CD4-positive, alpha-beta T cell treated with Interleukin-15 for 1 hour (primary cell): ENCODE results near the gene AHI1.
A peak's percentile ranks its signal among the peaks of the same experiment; 100 is the strongest.

Experiments
- DNase-seq: peaks from one replicate; pipeline ENCODE4 v3.0.0-alpha.2; 2020

The AHI1 gene

DNA sequence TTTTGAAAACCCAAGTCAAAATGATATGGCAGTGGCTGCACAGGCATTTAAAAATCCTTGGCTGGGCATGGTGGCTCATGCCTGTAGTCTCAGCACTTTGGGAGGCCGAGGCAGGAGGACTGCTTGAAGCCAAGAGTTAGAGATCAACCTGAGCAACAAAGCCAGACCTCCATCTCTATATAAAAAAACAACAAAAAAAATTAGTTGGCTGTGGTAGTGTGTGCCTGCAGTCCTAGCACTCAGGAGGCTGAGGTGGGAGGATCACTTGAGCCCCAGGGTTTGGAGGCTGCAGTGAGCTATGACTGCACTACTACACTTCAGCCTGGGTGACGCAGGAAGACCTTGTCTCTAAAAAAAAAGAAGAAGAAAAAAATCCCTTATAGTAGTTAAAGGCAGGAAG is 173.6 kb downstream of the AHI1 start:
- no peak for DNase-seq

- peak; percentile 17 for DNase-seq
Observed at GRCh38 chr6:135323202-135323668, 174.3 kb downstream of the AHI1 start.

DNA sequence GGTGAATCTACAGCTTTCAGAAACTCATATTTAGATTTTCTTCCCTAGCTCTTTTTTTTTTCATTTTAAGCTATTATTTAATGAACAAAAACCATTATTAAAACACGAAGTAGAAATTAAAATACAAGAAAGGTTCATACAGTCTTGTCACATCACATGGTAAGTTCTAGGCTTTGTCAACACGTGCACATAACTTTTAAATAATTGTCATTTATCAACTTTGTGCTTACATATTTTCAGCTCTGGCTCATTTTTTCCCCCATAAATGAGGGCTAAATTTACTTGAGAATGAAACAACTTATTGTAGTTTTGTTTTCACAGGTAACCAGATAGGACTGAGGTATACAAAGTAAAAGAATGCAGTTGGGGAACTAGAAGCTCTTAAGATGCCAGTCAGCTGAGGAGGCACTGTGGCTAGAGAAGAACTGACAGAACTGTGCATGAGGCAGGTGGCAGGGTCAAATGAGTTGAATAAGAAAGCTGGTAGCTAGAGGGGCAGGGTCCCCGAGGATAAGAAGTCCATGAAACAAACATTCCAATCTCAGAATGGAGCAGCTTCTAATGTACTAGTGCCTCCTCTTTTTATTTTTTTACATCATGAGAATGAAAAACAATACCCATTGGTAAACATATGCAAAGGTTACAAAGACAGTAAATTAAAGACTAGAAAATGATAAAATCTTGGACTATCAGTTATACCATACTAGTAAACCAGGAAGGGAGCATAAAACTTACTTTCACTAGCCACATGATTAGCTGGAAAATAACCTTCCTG is 174.9 kb downstream of the AHI1 start:
- no peak for DNase-seq

DNA sequence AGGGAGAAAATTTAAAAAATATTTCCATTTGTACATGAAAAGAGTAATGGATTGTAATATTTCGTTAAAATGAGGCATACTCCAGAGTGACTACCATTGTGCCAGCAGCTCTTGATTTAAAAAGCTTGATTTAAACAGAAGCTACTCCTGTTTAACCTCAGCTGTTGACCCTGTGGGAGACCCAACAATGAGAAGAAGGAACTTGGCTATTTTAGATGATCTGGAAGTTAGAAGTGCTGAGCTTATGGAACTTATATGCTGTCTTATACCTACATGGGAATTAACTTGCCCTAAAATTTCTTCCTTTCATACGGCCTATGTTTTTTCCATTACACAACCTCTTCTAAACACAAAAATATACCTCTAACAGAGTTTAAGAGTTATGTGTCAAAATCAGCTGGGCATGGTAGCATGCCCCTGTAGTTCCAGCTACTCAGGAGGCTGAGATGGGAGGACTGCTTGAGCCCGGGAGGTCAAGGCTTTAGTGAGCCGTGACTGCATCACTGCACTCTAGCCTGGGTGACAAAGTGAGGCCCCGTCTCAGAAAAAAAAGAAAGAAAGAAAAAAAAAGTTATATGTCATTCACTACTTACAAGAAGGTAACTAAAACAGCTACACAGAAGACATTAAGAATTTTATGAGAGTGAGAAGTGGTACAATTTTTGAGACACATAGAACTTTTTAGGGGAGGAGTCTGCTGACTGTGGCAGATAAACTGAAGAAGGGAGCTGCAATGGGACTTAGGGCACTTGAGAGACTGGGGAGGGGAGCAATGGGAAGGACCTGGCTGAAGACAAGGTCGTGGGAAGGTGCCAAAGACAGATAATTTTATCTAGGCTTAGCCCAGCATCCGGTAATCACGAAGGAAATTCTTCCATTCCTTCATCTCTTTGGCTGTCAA is 176.6 kb downstream of the AHI1 start:
- no peak for DNase-seq

- no peak for DNase-seq
Observed at GRCh38 chr6:135319819-135320218, 177.7 kb downstream of the AHI1 start.

DNA sequence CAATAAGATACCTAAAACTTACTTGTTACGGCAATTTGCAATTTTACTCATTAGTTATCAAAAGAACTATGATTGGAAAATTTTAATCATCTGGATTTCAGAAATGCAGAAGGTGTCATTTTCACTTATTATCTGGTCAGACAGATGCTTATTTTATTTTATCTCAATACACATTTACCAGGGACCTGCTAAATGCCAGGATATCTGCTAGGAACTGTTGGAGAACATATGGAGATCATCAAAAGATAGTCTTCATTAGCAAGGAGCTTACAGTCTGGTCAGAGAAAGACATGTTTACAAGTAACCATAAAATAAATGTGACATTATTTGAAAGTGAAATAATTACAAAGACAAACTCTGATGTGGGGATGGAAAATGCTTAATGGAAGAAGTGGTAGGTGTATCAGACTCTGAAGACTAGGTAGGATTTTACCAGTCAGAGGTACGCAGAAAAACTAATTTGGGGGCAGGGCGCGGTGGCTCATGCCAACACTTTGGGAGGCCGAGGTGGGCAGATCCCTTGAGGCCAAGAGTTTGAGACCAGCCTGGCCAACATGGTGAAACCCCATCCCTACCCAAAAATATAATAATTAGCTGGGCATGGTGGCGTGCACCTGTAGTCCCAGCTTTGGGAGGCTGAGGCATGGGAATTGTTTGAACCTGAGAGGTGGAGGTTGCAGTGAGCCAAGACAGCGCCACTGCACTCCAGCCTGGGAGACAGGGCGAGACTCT is 178.6 kb downstream of the AHI1 start:
- DNase-seq = no peak

GRCh38 chr6:135314543-135314942 is 183.0 kb downstream of the AHI1 start:
- DNase-seq = no peak

- DNase-seq = no peak
Observed at GRCh38 chr6:135311446-135312200, 185.9 kb downstream of the AHI1 start.

DNA sequence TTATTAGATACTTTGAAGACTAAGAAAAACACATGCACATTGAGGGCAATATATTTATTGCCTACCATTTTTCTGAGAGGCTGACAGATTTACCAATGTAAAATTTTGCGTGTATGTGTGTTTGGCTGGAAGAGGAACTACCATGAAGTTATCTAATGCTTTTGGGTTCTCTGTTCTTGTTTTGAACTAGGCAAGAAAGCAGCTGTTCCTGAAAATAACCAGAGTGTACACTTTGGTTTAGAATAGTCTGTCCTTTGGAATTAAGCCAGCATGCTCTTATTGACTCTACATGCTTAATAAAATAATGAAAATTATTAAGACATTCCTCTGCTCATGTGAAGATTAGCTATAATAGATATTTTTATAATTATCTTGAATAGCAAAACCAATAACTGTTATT is 187.2 kb downstream of the AHI1 start:
- DNase-seq = no peak

DNA sequence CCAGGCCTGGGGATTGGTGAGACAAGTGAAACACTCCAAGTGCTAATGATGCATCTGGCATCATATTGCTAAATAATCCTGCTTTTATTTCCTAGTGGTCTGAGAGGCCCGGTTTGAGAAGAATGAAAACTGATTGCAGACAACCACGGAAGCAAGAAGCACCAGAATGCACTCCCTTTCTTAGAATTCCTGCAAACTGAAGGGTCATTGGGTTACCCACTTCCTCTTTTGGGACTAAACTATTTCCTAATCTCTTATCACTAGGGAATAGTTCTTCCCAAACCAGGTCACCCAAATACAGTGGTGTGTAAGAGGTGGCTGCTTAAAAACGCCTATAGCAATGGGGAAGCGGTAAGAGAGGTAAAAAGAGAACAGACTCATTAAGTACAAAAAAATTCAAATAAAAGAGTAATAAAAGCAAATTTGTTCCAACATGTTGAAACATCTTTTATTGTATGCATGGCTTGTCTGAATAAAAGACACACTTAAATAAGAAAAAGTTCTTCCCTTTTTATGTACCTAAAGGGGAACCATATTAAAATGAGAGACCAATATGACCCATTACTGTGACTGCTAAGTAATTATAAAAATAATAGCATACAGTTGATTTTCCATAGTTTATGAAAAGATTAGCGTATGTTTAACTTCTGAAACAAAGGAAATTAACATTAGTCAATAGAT is 190.7 kb downstream of the AHI1 start:
- no peak for DNase-seq

GRCh38 chr6:135306166-135306565 is 191.4 kb downstream of the AHI1 start:
- DNase-seq = no peak

DNA sequence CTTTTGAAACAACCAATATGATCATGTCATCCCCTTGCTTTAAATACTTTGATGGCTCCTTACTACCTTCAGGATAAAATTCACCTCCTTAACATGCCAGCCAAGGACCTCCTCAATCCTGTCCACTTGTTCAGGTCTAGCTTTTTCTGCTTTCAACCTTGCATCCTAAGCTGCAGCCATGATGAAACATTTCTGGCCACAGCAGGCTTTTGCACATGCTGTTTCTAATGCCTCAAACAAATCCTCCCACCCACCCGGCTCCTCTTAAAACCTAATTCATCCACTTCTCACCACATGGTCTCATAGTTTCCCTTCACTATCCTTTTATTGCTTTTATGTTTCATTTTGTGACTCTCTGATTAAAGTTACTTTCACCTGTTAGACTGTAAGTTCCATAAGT is 191.9 kb downstream of the AHI1 start:
- DNase-seq = no peak

DNA sequence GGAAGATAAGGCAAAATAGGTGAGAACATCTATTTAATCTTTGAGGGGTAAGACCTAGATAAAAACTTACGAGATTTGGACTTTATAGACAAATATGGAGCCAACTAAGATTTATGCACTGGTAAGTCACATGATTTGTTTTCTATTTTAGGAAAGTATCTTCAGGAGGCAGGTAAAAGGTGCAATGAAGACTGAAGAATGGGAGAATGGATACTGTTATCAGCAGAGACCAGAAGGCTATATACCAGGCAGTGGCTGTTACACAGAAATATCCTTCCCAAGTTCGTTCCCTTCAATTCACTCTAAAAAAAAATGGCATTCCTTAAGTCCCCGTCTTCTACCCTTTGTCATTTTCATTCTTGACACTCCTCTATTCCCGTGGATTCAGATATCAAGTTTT is 192.7 kb downstream of the AHI1 start:
- DNase-seq = no peak

DNA sequence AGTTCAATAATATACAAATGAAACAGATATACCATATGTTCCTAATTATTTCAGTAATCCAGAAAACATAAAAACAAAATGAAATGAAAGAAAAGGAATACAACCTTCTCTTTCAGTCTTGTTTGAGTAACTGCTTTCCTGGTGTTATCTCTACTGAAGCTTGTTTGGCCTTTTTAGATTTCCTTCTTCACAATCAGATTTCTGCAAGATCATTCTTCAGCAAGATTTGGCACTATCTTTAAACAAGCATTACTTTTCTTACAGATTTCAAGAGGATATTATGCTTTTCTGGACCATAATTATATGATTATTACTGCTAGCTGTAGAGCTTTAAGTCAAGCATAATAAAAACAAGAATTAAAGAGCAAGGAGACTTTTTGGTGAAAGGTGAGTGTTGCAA is 196.2 kb downstream of the AHI1 start:
- no peak for DNase-seq

GRCh38 chr6:135300576-135300975 is 197.0 kb downstream of the AHI1 start:
- no peak for DNase-seq

GRCh38 chr6:135299256-135299655 is 198.3 kb downstream of the AHI1 start:
- DNase-seq = no peak

DNA sequence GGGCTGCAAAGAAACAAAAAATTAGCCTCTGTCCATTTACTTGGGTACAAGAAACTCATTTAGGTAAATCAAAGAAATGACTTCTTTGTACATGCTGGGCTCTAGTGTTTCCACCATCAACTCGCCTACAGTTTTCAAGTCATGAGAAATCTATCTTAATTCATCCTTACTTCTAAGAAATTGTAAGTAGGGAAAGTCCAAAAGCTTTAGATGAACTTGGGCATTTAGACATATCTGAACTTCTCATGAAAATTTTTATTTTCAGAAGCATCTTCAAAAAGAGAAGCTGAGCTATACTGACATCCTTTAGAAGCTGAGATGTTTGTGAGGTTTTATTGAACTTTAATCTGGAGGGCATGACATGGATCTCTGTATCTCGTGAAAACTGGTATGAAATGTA is 199.1 kb downstream of the AHI1 start:
- no peak for DNase-seq

- no peak for DNase-seq
Observed at GRCh38 chr6:135296715-135297114, 200.8 kb downstream of the AHI1 start.

DNA sequence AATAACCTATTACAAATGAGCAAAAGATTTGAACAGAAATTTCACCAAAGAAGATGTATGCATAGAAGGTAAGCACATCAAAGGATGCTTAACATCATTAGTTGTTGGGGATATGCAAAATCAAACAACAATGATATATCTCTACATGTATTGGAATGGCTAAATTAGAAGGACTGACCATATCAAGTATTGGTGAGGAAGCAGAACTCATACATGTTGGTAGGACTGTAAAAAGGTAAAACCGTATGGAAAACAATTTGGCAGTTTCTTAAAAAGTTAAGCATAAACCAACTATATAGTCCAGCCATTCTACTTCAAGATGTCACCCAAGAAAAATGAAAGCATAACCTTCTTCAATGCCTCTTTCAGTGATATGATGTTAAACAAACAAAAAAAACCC is 202.5 kb downstream of the AHI1 start:
- no peak for DNase-seq

GRCh38 chr6:135291288-135292076 is 206.1 kb downstream of the AHI1 start:
- no peak for DNase-seq

GRCh38 chr6:135289816-135290215 is 207.7 kb downstream of the AHI1 start:
- no peak for DNase-seq
